ENCODE results near the gene HIRA. TPM values are rescaled to one million over a fixed set of nuclear protein-coding genes. Genes with fewer than 3 reads are reported as not detected.
"Not testable (repeated sequence)": the region's sequence is repeated elsewhere in the genome, so short reads cannot be mapped to it uniquely, and the experiment has no call there.

Gene HIRA
- polyA plus RNA-seq, 10 donors, result 15.4 to 21.8 (median 17.5) TPM

DNA sequence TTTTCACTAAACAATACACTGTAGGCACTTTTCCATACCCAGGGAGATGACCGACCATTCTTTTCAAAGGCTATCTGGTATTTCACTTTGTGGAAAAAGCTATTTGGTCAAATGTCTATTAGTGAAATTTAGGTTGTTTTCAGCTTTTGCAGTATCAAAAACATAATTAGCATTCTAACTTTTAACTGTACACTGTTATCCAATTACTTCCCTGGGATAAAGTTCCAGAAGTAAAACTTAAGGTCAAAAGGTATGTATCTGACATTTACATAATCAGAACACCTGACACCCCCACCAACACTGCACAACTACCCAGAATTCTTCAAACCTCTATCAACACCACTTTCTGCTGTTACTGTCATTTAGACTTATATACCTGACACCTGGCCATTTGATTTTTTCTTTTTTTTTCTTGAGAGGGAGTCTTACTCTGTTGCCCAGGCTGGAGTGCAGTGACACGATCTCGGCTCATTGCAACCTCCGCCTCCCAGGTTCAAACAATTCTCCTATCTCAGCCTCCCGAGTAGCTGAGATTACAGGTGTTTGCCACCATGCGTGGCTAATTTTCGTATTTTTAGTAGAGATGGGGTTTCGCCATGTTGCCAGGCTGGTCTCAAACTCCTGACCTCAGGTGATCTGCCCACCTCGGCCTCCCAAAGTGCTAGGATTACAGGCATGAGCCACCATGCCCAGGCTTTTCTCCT is 13.9 kb upstream of the HIRA start:
- not testable (repeated sequence) for DNase-seq

DNA sequence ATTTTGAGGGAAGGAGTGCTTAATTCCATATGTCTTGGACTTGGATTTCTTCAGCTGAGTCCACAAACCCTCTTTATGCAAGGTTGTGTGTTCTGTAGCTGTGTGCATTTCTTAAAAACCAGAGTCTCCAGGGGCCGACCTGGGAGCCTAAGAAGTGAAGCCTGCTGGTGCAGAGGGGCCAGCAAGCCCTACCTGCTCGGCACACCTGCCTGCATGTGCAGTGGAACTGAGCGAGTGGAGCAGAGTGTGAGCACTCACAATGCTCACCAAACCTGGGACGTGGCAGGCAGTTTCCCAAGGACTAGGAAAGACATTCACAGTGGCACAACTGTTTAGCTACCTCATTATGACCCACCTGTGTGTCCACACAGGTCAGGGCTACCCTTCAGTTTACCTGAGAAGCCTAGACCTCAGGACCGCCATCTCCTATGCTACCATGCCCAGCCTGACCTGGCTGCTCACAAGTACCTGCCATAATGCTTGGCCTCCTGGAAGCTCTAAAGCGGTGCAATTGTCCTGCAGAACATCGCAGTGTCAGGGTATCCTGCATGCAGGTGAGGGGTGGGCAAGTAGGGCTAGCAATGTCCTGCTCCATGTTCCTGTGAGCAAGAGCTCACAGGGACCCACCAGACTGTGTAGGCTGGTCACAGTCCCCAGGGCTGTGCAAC is 12.1 kb upstream of the HIRA start:
- DNase-seq, result no peak

DNA sequence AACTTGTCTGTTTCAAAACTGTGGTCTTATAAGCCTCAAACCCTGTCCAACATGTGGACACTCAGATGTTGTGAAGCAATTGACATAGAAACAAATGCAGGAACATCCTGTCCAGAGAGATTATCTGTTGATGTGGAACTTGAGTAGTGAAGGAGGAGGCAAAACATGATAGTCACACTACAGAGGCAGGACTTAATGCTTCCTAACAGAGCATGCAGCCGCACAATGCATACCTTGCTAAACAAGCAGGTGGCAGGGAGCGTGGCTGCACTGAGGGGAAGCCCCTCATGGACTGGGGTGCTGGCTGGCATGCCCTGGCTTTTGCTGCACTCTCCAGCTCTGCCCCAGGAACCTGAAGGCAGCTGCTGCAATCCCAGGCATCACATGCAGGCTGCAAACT is 10.6 kb upstream of the HIRA start:
- no peak for DNase-seq

DNA sequence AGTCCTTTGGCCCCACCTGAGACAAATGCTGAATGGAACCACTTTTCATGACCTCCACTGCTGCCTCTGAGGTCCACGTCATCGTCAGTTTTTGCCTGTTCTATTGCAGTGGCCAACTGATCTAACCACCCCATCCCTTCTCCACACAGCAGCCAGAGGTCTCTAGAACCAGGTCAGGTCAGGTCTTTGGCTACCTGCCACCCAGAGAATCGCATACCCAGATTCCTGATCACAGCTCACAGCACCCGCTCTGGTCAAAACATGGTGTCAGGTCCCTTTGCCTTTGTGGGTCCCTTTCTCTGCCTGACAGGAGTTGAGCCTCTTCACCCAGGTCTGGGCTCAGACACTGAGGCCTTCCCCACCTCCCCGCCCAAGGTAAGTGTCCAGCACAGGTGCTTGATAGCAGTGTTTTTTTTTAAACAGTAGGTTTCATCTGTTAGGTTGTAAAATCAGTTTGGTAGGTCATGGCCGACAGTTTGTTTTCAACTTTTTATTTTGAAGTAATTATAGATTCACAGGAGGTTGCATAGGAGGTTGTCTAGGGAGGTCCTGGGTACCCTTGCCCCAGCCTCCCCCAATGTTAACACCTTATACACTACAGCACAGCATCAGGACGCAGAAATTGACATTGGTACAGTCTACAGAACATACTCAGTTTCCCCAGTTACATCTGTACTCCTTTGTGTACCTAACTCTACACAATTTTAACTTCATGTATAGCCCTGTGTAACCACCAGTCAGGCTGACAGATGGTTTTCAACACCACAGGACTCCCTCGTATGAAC is 9.1 kb upstream of the HIRA start:
- DNase-seq, result no peak

DNA sequence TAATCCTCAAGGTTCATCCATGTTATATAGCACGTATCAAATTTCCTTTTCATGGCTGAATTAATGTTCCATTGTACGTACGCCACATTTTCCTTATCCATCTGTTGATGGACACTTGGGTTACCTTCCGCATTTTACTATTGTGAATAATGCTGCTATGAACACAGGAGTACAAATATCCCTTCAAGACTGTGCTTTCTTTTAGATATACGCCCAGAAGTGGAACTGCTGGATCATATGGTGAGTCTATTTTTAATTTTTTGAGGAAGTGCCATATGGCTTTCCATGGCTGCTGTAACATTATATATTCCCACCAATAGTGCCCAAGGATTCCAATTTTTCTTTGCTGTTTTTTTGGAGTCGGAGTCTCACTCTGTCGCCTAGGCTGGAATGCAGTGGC is 6.8 kb upstream of the HIRA start:
- DNase-seq, result no peak

DNA sequence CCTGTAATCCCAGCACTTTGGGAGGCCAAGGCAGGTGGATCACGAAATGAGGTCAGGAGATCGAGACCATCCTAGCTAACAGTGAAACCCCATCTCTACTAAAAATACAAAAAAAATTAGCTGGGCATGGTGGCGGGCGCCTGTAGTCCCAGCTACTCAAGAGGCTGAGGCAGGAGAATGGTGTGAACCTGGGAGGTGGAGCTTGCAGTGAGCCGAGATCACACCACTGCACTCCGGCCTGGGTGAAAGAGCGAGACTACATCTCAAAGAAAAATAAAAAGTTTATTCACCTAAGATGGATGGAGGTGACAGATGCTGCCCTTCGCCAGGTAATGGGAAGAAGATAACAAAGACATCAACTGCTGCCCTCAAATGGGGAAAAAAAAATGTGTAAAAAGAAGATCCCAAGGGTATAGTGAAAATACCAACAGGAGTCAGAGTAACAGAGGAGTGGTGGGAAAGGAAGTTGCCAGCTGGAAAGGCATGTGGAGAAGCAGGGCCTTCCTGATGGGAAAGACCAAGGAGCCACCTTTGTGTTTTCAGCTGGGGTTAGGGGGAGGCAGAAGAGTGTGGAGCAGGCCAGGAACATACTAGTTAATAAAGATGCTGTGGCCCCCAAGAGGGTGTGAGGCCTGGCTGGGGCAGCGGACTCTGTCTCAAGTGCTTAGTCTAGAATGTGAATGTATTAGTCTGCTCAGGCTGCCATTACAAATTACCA is 5.1 kb upstream of the HIRA start:
- DNase-seq, result not testable (repeated sequence)

- no peak for DNase-seq
Observed at GRCh38 chr22:19434829-19435580, 3.5 kb upstream of the HIRA start.

DNA sequence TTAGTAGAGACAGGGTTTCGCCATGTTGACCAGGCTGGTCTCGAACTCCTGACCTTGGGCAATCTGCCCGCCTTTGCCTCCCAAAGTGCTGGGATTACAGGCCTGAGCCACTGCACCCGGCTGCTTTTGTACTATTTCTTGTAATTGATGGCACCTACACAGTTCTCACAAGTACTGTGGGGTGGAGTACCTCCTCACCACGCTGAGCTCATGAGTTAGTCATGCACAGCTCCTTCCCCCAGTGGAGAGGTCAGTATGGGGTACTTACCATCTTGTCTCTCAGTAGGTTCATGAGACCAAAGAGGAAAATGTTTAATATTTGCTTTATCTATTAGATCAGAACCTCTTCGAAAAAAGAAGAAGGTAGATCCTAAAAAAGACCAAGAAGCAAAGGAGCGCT is 2.9 kb upstream of the HIRA start:
- DNase-seq, result no peak

- peak; percentile 94 to 98 (median 96) for DNase-seq
Observed at GRCh38 chr22:19432133-19432851, 759 bp upstream of the HIRA start, which contains the start of gene MRPL40. TSS of gene MRPL40 (plus strand) at chr22:19432545. CDS start at chr22:19432555, 10 bp downstream.

DNA sequence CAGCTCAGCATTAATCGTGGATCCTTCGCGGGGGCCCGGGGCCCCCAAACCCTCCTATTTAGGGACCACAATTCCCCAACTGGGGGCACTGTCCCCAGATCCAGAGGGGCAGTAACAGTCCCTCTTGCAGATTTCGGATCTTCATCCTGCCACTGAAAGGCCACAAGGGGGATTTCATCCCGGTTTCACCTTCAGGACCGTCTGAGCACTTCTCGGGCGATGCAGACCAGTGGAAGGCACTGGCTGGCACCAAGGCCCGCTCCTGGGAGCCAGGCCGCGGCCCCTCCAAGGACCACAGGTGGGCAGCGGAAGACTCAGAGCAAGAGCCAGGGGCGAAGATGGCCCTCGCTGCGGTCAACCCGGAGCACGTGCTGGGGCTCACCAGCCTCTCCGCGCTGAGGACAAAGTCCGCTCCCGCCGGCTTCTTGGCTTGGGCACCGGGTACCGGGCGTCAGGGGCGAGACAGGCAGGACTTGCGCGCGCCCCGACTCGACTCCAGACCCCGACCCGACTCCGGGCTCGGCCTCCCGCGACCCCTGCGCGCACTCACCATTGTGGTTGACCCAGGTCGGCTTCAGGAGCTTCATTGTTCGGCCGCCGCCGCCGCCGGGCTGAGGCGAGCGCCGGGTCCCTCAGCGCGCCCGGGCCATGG is 517 bp downstream of the HIRA start:
- peak in 2 of 3 donors; percentile 10 to 53 for DNase-seq

GRCh38 chr22:19429950-19430889 is 1.3 kb downstream of the HIRA start:
- DNase-seq, result peak; percentile 16 to 44 (median 25)

DNA sequence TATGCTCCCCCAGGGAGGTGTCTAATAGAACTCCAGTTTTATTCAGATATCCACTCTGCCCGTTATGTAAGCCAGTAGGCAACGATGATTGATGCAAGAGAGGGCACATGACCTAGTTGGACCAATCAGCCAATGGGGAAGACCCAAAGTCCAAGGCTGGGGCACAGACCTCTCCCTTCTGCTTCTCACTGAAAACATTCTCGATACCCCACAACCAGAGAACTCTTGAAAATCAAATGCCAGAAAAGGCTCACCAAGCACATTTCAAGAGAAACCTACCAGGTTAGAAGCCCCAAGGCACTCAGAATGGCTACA is 7.4 kb downstream of the HIRA start:
- no peak for DNase-seq

DNA sequence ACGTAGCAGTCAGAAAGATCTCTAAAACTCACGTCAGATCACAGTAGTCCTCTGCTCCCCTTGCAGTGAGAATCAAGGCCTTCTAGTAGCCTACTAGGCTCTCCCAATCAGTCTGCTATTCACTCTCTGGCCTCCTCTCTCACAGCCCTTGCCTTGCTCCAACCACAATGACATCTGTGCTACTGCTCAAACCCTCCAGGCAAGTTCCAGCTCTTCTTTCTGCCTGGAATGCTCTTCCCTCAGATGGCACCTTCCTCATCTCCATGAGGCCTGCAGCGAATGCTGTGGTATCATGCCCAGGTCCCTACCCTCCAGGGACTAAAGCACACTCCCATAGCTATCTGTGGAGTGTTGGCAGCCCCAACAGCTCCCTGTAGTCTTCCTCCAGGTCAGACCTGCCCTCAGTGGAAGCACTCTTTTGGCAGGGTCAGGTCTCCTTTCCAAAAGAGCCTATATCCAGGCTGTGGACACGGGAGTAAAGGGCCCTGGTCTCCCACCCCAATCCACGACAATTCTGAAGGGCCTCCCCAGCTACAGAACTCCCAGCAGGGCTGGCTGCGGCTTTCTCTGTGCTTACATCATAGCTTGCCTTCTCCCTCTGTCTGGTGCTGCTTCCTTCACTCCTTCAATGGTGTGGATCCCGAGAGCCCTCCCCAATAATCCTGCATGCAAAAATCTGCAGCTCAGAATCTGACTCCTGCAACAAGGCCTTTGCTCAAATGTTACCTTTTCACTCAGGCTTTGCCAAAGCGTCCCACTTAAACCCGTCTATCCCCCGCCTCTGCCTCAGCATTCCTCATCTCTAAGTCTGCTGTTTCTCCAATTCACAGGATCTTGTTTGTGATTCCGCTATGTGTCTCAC is 8.9 kb downstream of the HIRA start:
- DNase-seq, result no peak

DNA sequence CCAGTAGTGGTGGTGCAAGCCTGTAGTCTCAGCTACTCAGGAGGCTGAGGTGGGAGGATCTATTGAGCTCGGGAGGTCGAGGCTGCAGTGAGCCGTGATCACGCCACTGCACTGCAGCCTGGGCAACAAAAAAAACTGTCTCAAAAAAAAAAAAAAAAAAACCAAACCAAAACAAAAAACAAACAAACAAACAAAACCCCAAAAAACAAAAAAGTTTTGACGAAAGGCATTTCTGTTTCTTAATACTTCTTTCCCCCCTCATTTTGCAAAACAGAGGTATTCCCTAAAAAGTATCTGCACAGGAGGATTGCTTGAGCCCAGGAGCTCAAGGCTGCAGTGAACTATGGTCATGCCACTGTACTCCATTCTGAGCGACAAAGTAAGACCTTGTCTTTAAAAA is 11.2 kb downstream of the HIRA start:
- DNase-seq, result no peak

DNA sequence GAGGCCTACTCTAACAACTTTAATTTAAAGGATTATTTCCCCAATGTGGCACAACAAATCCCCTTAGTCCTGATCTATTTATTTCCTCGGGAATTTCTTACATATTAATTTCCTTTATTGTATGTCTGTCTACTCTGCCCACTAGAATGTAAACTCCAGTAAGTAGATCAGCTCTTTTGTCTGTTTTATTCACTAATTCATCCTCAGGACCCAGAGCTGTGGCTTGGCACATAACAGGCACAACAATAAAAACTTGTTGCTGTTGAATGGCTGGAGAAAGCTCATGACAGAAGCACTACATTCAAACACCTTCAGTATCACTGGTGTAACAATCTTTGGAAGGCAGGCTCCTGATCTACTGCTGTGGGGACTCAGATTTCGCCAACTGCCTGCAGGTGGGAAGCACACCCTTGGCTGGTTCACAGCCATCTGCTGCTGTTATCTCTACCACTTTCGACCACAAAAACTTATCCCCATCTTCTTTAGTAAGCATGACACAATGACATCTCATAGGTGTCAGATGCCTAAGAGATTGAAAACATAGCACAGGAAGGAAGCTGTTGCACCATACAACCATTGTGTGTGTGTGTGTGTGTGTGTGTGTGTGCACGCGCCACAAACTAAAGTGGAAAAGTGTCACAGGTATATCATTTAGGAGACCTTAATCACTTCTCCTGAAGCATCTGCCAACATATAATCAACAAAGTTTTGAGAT is 11.9 kb downstream of the HIRA start:
- no peak for DNase-seq

DNA sequence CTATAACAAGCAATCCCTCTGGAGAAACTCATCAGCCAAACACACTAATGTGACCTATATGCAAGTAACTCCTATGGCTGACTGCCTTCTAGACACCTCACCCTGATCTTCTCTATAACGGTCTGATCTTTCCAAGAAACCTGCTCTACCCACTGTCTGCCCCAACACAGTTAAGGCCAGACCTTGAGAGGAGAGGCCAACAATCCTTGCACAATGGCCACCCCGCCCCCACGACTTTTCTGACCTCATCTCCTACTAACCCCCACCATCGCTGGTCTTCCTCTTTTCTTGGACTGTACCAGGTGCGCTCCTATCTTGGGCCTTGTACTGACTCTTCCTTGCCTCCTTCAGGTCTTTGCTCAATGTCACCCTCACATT is 12.5 kb downstream of the HIRA start:
- DNase-seq, result no peak

DNA sequence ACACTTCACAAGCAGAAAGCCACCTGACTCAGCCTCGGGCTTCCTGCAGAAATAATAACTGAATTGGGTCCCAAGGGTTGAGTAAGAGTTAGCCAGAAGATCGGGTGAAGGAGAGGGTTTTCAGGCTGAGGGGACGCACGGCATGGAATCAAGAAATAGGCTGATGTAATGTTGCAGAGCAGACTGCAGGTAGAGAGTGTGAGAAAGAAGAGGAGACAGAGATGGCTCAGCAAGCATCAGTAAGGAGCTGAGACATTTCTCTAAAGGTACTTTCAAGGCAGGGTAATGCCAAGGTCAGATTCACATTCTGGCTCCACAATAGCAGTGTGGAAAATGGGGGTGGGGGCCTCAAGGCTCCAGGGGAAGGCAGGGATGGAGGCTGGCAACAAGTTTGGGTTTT is 18.6 kb downstream of the HIRA start:
- no peak for DNase-seq
